ENCODE measurements around the gene DNAI1.

DNA sequence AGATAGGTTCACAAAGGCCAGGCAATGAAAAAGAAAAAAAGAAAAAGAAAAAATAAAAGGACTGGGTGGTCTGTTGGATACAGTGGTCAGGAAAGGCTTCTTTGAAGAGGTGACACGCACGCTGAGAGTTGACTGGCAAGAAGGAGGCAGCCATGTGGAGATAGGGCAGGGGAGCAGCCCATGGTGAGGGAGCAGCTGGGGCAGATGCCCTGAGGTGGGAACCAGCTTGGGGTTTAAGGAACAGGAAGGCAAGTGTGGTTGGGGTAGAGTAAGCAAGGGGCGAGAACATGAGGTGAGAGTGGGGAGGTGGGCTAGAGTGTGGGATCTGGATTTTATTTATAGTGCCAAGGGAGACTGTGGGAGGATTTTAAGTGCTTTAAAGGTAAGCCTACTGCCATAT lies 57.4 kb downstream of the DNAI1 start:
- no peak for TF ChIP-seq GATA2 (IDR thresholded peaks at IDR 0.05; ENCODE audit: low read depth, low read length)
- no peak for TF ChIP-seq GATA3 (IDR thresholded peaks at IDR 0.05; ENCODE audit: low read depth, low read length)
